Ishikawa (cell line): ENCODE results near the gene BIN2.

Experiments
- CEBPB ChIP-seq: IDR thresholded peaks from 2 replicates; pipeline ENCODE4 v1.6.1; 2012
- CREB1 ChIP-seq: IDR thresholded peaks from 2 replicates; pipeline ENCODE4 v1.6.1; 2012; ENCODE audit warnings: low read depth
- EGR1 ChIP-seq: IDR thresholded peaks from 2 replicates; pipeline ENCODE4 v1.6.1; 2012
- EP300 ChIP-seq: IDR thresholded peaks from 2 replicates; pipeline ENCODE4 v1.6.1; 2012; ENCODE audit warnings: borderline replicate concordance
- FOXM1 ChIP-seq: IDR thresholded peaks from 2 replicates; pipeline ENCODE4 v1.6.1; 2012; ENCODE audit warnings: low read depth, borderline replicate concordance
- MAX ChIP-seq: IDR thresholded peaks from 2 replicates; pipeline ENCODE4 v1.6.1; 2012
- NFIC ChIP-seq: IDR thresholded peaks from 2 replicates; pipeline ENCODE4 v1.6.1; 2012
- RAD21 ChIP-seq: IDR thresholded peaks from 2 replicates; pipeline ENCODE4 v1.6.1; 2012; ENCODE audit warnings: low read depth
- REST ChIP-seq: IDR thresholded peaks from 2 replicates; pipeline ENCODE4 v1.6.1; 2012; ENCODE audit warnings: low read depth, mild to moderate bottlenecking
- TAF1 ChIP-seq: IDR thresholded peaks from 2 replicates; pipeline ENCODE4 v1.6.1; 2012; ENCODE audit warnings: low read depth, mild to moderate bottlenecking
- TCF12 ChIP-seq: IDR thresholded peaks from 2 replicates; pipeline ENCODE4 v1.6.1; 2012; ENCODE audit warnings: low read depth
- TEAD4 ChIP-seq: IDR thresholded peaks from 2 replicates; pipeline ENCODE4 v1.6.1; 2012
- USF1 ChIP-seq: IDR thresholded peaks from 2 replicates; pipeline ENCODE4 v1.6.1; 2012
- YY1 ChIP-seq: IDR thresholded peaks from 2 replicates; pipeline ENCODE4 v1.6.1; 2012; ENCODE audit warnings: low read depth
- ZBTB7A ChIP-seq: IDR thresholded peaks from 2 replicates; pipeline ENCODE4 v1.6.1; 2012; ENCODE audit warnings: low read depth

BIN2 gene

GRCh38 chr12:51262758-51263177, 61.2 kb downstream of the BIN2 start:
- TF ChIP-seq NFIC (no peak), USF1 (no peak), CREB1 (no peak), ZBTB7A (no peak), RAD21 (peak; percentile 41), MAX (no peak), CEBPB (no peak), EP300 (no peak)

GRCh38 chr12:51259600-51259999, 64.4 kb downstream of the BIN2 start:
- 0 out of 2 replicates have a peak, but pooled peaks have one; percentile 15 for TF ChIP-seq CEBPB

- TF ChIP-seq CREB1, result no peak
- TF ChIP-seq TAF1, result no peak
- no peak for TF ChIP-seq REST
- TF ChIP-seq EGR1, result no peak
- TF ChIP-seq FOXM1, result no peak
- no peak for TF ChIP-seq RAD21
- no peak for TF ChIP-seq CEBPB
- TF ChIP-seq EP300, result no peak
- no peak for TF ChIP-seq NFIC
- no peak for TF ChIP-seq YY1
- no peak for TF ChIP-seq TEAD4
- TF ChIP-seq USF1, result no peak
- TF ChIP-seq MAX, result no peak
- no peak for TF ChIP-seq ZBTB7A
- TF ChIP-seq TCF12, result no peak
Measured at GRCh38 chr12:51254536-51254935, 69.4 kb downstream of the BIN2 start.

DNA sequence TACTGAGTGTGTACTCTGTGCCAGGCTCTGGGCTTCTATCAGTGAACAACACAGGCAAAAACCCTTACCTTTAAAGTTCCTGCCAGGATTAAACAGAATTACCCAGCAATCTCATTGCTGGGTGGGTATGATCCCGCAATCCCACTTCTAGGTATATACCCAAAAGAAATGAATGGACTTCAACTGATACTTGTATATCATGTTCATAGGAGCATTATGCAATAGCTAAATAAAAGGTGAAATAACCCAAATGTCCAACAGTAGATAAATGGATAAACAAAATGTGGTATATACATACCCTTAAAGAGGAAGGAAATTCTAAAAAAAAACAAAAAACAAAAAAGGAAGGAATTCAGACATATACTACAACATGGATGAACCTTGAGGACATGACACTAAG, 70.7 kb downstream of the BIN2 start:
- TF ChIP-seq USF1 (no peak), EGR1 (no peak), ZBTB7A (no peak), EP300 (no peak), CEBPB (no peak), TEAD4 (no peak), NFIC (no peak), MAX (no peak), FOXM1 (no peak), REST (no peak)

DNA sequence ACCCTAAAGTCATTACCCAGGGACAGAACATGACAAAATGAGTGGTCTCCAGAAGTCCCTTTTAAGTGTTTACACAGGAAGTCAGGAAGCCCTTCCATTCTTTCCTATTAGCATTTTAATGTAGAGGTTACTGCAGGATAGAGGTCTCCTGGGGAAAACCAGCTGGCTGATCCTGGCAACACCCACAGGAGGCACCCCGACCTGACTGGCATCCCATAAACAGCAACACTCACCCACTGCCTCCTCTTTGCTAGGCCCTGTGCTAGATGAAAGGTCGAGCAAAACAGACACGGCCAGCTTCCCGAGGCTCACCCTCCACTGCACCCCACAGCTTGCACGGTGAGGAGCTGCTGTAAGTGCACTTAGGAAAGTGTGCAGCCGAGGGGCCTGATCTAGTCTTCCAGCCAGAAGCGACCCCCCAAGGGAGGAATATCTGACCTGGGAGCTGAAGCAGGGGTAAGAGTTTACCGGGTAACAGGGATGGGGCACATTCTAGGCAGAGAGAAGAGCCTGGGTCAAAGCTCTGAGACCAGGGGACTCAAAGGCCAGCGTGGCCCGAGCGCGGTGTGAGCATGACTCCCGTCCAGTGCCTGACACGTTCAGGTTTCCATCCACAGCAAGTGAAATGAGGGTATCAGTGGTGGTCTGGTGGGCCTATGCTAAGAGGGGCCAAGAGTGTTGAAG, 76.3 kb downstream of the BIN2 start:
- TF ChIP-seq MAX (no peak), EGR1 (no peak), EP300 (no peak), REST (no peak), TEAD4 (no peak), TCF12 (no peak), YY1 (no peak), NFIC (no peak), CEBPB (no peak), ZBTB7A (no peak), RAD21 (no peak), TAF1 (no peak), CREB1 (no peak), USF1 (no peak), FOXM1 (no peak)
